Limb (tissue), 2 donors: ENCODE measurements around the gene WNT1.

Experiments used
- DNase-seq, 2 donors: peaks; one replicate each; pipeline ENCODE4 v3.0.0-alpha.2; 2016; ENCODE audit errors: extremely low spot score in 2 of 2

The WNT1 gene

DNA sequence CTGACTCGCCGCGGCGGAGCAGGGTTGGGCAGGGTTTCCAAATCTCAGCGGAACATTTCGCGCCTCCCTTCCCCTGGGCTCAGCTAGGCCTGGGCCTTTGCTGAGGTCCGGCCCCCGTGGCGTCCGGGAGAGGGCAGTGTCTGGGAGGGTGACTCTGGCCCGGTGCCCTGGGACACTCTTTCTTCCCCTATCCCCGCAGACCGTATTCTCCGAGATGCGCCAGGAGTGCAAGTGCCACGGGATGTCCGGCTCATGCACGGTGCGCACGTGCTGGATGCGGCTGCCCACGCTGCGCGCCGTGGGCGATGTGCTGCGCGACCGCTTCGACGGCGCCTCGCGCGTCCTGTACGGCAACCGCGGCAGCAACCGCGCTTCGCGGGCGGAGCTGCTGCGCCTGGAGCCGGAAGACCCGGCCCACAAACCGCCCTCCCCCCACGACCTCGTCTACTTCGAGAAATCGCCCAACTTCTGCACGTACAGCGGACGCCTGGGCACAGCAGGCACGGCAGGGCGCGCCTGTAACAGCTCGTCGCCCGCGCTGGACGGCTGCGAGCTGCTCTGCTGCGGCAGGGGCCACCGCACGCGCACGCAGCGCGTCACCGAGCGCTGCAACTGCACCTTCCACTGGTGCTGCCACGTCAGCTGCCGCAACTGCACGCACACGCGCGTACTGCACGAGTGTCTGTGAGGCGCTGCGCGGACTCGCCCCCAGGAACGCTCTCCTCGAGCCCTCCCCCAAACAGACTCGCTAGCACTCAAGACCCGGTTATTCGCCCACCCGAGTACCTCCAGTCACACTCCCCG lies 3.0 kb downstream of the WNT1 start:
- peak in 1 of 2 donors; percentile 57 for DNase-seq

GRCh38 chr12:48981757-48982157 lies 3.6 kb downstream of the WNT1 start:
- DNase-seq = no peak

DNA sequence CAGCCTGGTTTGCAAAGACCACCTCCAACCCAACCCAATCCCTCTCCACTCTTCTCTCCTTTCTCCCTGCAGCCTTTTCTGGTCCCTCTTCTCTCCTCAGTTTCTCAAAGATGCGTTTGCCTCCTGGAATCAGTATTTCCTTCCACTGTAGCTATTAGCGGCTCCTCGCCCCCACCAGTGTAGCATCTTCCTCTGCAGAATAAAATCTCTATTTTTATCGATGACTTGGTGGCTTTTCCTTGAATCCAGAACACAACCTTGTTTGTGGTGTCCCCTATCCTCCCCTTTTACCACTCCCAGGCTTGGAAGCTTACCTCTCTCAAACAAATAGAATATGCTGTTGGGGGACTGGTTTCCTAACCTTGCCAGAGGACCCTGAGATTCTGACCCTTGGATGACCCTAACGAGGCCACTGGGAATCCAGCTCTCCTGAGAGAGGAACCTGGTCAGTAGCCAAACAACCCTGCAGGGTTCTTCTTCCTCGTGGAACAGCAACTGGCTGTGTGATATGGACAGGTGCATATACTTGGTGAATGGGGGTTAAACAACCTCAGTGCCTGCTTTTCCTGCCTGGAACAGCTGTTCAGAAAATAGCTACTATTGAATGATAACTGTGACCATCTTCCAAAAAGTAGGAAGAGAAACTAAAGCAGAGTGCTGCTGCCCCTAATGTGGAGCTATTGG lies 4.4 kb downstream of the WNT1 start:
- no peak for DNase-seq

- DNase-seq = no peak
Measured at GRCh38 chr12:48985475-48985897, 7.4 kb downstream of the WNT1 start.

- no peak for DNase-seq
Measured at GRCh38 chr12:48985901-48986300, 7.8 kb downstream of the WNT1 start.

GRCh38 chr12:48986720-48987291 lies 8.7 kb downstream of the WNT1 start:
- DNase-seq = peak in 1 of 2 donors; percentile 59

DNA sequence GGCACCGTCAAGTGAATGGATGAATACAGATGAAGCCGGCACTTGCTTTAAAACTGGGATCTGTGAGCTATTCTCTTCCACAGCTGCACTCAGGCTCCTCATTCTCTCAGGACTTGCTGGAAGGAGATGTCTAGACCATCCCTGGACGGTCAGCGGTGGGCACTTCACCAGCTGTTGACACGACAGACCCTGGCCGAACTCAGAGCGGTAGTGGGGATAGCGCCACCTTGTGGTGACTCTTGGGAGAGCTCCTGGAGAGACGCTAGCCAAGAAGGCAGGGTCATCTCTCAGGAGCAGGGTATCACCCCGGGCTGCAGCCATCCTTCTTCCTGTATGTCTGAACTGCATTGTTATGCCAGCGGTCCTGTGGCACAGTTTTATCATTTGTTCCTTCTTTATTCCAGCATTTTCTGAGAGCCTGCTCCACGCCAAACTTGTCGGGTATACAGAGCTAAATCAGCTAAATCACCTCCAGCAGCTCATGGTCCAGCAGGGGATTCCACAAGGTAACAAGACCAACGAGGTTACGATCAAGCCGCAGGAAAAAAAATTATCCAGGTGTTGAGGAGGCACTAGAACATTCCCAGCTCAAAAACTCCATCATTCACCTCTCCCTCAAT lies 10.0 kb downstream of the WNT1 start:
- DNase-seq = peak in 1 of 2 donors; percentile 74

DNA sequence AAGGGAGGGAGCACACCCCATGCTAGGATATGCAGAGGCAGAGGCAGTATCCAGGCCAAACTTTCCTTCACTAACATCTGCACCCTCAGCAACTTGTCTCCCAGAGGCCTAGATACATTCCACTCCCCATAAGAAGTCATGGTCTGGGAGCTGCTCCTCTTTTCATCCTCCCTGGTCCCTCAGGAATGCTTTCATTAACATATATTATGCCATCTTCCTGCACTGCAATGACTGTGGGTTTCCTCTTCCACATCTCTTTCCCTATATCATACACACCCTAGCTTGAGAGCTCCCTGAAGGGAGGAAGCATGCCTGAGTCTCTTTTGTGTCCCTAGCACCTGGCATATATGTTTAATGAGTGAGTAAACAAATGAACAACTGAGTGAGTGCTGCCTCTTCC lies 12.4 kb downstream of the WNT1 start:
- DNase-seq = no peak

DNA sequence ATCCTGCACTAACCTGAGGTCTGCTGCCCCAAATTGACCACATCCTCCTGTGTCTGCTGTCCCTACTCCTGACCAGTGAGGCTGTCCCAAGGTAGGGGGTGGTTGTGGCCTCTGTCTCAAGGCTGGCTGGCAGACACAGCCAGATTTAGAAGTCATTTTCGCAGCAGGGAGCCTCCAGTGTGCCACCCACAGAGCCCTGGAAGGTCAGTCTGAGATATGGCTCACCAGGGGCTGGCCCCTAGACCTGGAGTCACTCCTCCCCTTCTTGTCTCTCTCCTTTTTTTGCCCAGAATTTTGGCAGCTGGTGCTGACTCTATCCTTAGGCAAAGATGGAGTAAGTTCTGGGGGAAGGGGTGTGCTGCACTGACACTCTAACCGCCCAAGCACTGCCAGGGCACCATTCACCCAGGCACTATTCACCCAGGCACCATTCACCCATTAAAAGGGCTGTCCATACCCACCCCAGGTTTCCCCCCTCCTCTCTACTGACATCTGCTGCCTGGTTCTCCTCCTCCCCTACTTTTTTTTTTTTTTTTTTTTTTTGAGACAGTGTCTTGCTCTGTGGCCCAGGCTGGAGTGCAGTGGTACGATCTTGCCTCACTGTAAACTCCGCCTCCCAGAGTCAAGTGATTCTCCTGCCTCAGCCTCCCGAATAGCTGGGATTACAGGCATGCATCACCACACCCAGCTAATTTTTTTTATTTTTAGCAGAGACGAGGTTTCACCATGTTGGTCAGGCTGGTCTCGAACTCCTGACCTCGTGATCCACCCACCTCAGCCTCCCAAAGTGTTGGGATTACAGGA lies 13.3 kb downstream of the WNT1 start:
- no peak for DNase-seq

GRCh38 chr12:48993787-48994186 lies 15.7 kb downstream of the WNT1 start:
- no peak for DNase-seq

- no peak for DNase-seq
Measured at GRCh38 chr12:48994224-48995085, 16.3 kb downstream of the WNT1 start.

DNA sequence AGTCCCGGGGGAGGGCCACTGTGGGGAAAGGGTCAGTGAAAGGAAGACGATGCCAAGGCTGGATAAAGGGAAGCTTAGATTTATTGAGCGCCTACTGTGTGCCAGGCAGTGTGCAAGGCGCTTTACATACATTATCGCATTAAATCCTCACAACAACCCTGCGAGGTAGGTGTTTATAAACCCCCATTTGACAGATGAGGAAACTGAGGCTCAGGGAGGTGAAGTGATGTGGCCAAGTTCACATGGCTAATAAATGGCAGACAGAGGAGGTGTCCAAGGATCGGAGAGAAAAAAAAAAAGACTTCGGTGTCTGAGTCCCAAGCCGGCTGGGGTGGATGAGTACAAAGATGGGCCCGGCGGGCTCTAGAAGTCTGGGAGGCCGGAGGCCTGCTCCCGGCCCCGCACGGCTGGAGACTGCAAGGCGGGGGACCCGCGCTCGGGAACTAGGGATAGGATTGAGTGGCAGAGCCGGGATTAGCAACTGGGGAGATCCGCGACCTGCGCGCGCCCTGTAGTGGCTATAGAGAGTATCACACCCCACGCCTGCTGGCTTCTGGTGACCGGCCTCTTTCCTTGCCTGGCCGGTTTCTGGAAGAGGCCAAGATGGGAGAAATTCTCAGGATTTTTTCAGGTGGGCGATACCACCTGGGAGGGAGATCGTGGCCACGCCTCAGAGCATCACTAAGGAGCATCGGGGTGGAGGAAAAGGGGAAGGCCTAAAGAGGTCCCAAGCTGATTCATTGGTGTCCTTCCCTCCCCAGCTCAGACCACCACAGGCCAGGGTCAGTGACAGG lies 17.2 kb downstream of the WNT1 start:
- DNase-seq = peak; percentile 79 to 87

- peak; percentile 76 to 86 for DNase-seq
Measured at GRCh38 chr12:48996794-48997718, 18.9 kb downstream of the WNT1 start.

GRCh38 chr12:48997719-48998496 lies 19.8 kb downstream of the WNT1 start:
- peak in 1 of 2 donors; percentile 50 for DNase-seq

GRCh38 chr12:48998497-48999353 lies 20.6 kb downstream of the WNT1 start:
- peak in 1 of 2 donors; percentile 49 for DNase-seq

- peak in 1 of 2 donors; percentile 70 for DNase-seq
Measured at GRCh38 chr12:48999371-49000131, 21.4 kb downstream of the WNT1 start, which contains the start of gene DDN. Gene DDN, minus strand, starts transcription at chr12:48999375. Its CDS starts 88 bp downstream, at chr12:48999287.
